SK-N-SH treated with all-trans-retinoic acid at 6 μM for 48 hours (cell line): ENCODE data around the gene CD300C.

Experiments
- ATAC-seq: fragments of 200-7000 bp; cut with Tn5 transposase; 3 replicates; pipeline ENCODE4 v1.9.1; 2020; ENCODE audit warnings: mild to moderate bottlenecking, moderate library complexity
- ARNTL ChIP-seq: fragments of 450-650 bp; formaldehyde crosslinking; IDR thresholded peaks from 2 replicates; pipeline ENCODE4 v1.5.0; 2020; ENCODE audit warnings: low read depth, mild to moderate bottlenecking, moderate library complexity, borderline replicate concordance
- BACH2 ChIP-seq: fragments of 250-450 bp; sonication (Bioruptor Pico); IDR thresholded peaks from 2 replicates; pipeline ENCODE4 v1.9.0; 2021; ENCODE audit warnings: mild to moderate bottlenecking, borderline replicate concordance
- CSDC2 ChIP-seq: fragments of 250-450 bp; sonication (Bioruptor Pico); IDR thresholded peaks from 2 replicates; pipeline ENCODE4 v1.5.0; 2020; ENCODE audit warnings: mild to moderate bottlenecking, moderate library complexity
- ESRRG ChIP-seq: fragments of 250-450 bp; sonication (Bioruptor Pico); IDR thresholded peaks from 2 replicates; pipeline ENCODE4 v1.6.1; 2021; ENCODE audit warnings: mild to moderate bottlenecking
- GLIS3 ChIP-seq: fragments of 250-450 bp; sonication (Bioruptor Pico); IDR thresholded peaks from 2 replicates; pipeline ENCODE4 v1.5.0; 2020; ENCODE audit warnings: mild to moderate bottlenecking, moderate library complexity
- ISL1 ChIP-seq: fragments of 250-450 bp; sonication (Bioruptor Pico); IDR thresholded peaks from 2 replicates; pipeline ENCODE4 v2.1.2; 2022; ENCODE audit warnings: mild to moderate bottlenecking, moderate library complexity
- OSR1 ChIP-seq: fragments of 250-450 bp; sonication (Bioruptor Pico); IDR thresholded peaks from 2 replicates; pipeline ENCODE4 v1.8.0; 2022; ENCODE audit warnings: moderate library complexity, mild to moderate bottlenecking, inconsistent platforms
- PPARA ChIP-seq: fragments of 250-450 bp; sonication (Bioruptor Pico); IDR thresholded peaks from 2 replicates; pipeline ENCODE4 v1.5.0; 2020; ENCODE audit warnings: mild to moderate bottlenecking, borderline replicate concordance
- RARB ChIP-seq: fragments of 250-450 bp; sonication (Bioruptor Pico); IDR thresholded peaks from 2 replicates; pipeline ENCODE4 v1.8.0; 2021; ENCODE audit warnings: mild to moderate bottlenecking, moderate library complexity
- SNAI2 ChIP-seq: fragments of 250-450 bp; sonication (Bioruptor Pico); IDR thresholded peaks from 2 replicates; pipeline ENCODE4 v1.5.0; 2020; ENCODE audit warnings: mild to moderate bottlenecking, moderate library complexity
- TCF4 ChIP-seq: fragments of 250-450 bp; sonication (Bioruptor Pico); IDR thresholded peaks from 2 replicates; pipeline ENCODE4 v1.8.0; 2021; ENCODE audit warnings: mild to moderate bottlenecking, moderate library complexity, borderline replicate concordance
- TOX ChIP-seq: fragments of 250-450 bp; sonication (Bioruptor Pico); IDR thresholded peaks from 2 replicates; pipeline ENCODE4 v1.8.0; 2021; ENCODE audit warnings: mild to moderate bottlenecking, moderate library complexity, borderline replicate concordance
- ZC3H10 ChIP-seq: fragments of 250-450 bp; sonication (Bioruptor Pico); IDR thresholded peaks from 2 replicates; pipeline ENCODE4 v1.5.1; 2021; ENCODE audit warnings: mild to moderate bottlenecking, moderate library complexity
- ZFP3 ChIP-seq: fragments of 250-450 bp; sonication (Bioruptor Pico); IDR thresholded peaks from 2 replicates; pipeline ENCODE4 v1.5.0; 2020; ENCODE audit warnings: mild to moderate bottlenecking, moderate library complexity
- ZFP30 ChIP-seq: fragments of 450-650 bp; formaldehyde crosslinking; IDR thresholded peaks from 2 replicates; pipeline ENCODE4 v1.5.0; 2022; ENCODE audit warnings: mild to moderate bottlenecking, moderate library complexity
- ZNF565 ChIP-seq: fragments of 450-650 bp; formaldehyde crosslinking; conservative IDR thresholded peaks from 2 replicates; pipeline ENCODE4 v1.5.0; 2020; ENCODE audit warnings: low read depth, mild to moderate bottlenecking, moderate library complexity
- ZNF70 ChIP-seq: fragments of 450-650 bp; formaldehyde crosslinking; IDR thresholded peaks from 2 replicates; pipeline ENCODE4 v1.5.0; 2020; ENCODE audit warnings: mild to moderate bottlenecking, moderate library complexity
- ZNF8 ChIP-seq: fragments of 450-650 bp; formaldehyde crosslinking; IDR thresholded peaks from 2 replicates; pipeline ENCODE4 v1.5.0; 2020; ENCODE audit warnings: mild to moderate bottlenecking, moderate library complexity
- TF ChIP-seq, protein P1 (sequence below): fragments of 250-450 bp; sonication (Bioruptor Pico); IDR thresholded peaks from 2 replicates; pipeline ENCODE4 v1.5.0; 2020; ENCODE audit warnings: mild to moderate bottlenecking, moderate library complexity
- TF ChIP-seq, protein P2 (sequence below): fragments of 250-450 bp; sonication (Bioruptor Pico); IDR thresholded peaks from 2 replicates; pipeline ENCODE4 v1.8.0; 2020; ENCODE audit warnings: mild to moderate bottlenecking, moderate library complexity, borderline replicate concordance
- TF ChIP-seq, protein P3 (sequence below): fragments of 250-450 bp; sonication (Bioruptor Pico); IDR thresholded peaks from 2 replicates; pipeline ENCODE4 v1.5.1; 2021; ENCODE audit warnings: mild to moderate bottlenecking, moderate library complexity

The CD300C gene

DNA sequence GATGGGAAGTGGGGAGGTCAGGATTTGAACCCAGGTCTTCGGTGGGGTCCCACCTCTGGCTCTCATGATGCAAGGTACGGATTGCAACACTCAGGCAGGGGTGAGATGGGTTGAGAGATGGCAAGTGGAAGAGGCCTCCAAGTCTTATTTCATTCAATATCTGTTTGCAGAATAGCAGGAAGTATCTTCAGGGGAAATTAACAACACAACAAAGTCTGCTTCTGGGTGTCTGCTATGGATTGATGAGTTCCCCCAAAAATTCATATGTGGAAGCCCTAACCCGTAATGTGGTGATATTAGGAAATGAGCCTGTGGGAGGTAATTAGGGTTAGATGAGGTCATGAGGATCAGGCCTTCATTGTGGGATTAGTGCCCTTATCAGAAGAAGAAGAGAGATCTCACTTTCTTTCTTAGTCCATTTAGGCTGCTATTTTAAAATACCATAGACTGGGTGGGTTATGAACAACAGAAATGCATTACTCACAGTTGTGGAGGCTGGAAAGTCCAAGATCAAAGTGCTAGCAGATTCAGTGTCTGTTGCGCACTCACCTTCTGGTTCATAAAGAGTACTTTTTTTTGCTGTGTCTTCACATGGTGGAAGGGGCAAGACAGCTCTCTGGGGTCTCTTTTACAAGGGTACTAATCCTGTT, 25.8 kb upstream of the CD300C start:
- ATAC-seq, result no peak
- TF ChIP-seq CSDC2 (no peak), GLIS3 (no peak), PPARA (no peak), OSR1 (CRISPR knock-in tag) (no peak), ZC3H10 (CRISPR knock-in tag) (no peak)
- TF ChIP-seq, protein P1, sequence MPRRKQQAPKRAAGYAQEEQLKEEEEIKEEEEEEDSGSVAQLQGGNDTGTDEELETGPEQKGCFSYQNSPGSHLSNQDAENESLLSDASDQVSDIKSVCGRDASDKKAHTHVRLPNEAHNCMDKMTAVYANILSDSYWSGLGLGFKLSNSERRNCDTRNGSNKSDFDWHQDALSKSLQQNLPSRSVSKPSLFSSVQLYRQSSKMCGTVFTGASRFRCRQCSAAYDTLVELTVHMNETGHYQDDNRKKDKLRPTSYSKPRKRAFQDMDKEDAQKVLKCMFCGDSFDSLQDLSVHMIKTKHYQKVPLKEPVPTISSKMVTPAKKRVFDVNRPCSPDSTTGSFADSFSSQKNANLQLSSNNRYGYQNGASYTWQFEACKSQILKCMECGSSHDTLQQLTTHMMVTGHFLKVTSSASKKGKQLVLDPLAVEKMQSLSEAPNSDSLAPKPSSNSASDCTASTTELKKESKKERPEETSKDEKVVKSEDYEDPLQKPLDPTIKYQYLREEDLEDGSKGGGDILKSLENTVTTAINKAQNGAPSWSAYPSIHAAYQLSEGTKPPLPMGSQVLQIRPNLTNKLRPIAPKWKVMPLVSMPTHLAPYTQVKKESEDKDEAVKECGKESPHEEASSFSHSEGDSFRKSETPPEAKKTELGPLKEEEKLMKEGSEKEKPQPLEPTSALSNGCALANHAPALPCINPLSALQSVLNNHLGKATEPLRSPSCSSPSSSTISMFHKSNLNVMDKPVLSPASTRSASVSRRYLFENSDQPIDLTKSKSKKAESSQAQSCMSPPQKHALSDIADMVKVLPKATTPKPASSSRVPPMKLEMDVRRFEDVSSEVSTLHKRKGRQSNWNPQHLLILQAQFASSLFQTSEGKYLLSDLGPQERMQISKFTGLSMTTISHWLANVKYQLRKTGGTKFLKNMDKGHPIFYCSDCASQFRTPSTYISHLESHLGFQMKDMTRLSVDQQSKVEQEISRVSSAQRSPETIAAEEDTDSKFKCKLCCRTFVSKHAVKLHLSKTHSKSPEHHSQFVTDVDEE (CRISPR knock-in tag), result no peak

DNA sequence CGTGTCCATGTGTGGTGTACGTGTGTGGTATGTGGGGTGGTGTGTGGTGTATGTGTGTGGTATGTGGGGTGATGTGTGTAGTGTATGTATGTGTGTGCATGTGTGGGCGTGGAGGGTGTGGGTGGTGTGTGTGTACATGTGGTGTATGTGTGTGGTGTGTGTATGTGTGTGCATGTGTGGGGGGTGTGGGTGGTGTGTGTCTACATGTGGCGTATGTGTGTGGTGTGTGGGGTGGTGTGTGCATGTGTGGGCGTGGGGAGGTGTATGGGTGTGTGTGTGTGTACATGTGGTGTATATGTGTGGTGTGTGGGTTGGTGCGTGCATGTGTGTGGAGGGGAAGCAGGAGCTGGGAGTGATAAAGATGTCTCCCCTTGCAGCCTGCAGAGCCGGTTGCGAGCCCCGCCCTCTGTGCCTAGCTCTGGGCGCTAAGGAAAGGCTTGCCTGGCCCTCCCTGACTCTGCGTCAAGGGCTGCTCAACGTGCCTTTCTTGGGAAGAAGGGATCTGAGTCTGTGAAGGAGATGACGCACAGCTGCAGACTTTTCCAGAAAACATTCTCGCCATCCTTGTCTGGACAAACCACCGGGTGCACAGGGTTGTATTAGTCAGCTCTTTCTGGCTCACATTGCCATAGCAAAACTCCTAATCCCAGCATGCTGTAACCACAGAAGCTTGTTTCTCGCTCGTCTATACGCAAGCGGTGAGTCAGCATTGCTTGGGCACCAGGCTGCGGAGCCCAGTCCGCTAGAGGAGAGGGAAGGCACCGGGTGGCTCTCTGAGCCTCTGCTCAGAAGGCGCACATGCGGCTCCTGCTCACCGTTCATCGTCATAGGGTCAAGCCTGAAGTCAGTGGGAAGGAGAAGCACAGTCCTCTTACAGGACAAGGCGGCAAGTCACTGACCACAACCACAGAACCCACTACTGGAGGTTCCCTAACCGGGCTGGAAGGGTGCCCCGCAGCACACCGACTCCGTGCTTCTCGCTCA, 23.4 kb upstream of the CD300C start:
- no peak for ATAC-seq
- TF ChIP-seq ESRRG (CRISPR knock-in tag), result no peak
- TF ChIP-seq ARNTL (CRISPR knock-in tag), result no peak
- no peak for TF ChIP-seq ZNF70
- no peak for TF ChIP-seq RARB
- no peak for TF ChIP-seq ZNF8 (CRISPR knock-in tag)
- no peak for TF ChIP-seq ZNF565
- TF ChIP-seq, protein P2, sequence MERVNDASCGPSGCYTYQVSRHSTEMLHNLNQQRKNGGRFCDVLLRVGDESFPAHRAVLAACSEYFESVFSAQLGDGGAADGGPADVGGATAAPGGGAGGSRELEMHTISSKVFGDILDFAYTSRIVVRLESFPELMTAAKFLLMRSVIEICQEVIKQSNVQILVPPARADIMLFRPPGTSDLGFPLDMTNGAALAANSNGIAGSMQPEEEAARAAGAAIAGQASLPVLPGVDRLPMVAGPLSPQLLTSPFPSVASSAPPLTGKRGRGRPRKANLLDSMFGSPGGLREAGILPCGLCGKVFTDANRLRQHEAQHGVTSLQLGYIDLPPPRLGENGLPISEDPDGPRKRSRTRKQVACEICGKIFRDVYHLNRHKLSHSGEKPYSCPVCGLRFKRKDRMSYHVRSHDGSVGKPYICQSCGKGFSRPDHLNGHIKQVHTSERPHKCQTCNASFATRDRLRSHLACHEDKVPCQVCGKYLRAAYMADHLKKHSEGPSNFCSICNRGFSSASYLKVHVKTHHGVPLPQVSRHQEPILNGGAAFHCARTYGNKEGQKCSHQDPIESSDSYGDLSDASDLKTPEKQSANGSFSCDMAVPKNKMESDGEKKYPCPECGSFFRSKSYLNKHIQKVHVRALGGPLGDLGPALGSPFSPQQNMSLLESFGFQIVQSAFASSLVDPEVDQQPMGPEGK (CRISPR knock-in tag), result no peak
- TF ChIP-seq TCF4 (CRISPR knock-in tag), result no peak
- no peak for TF ChIP-seq TOX
- TF ChIP-seq ZFP3 (CRISPR knock-in tag), result no peak
- TF ChIP-seq, protein P3, sequence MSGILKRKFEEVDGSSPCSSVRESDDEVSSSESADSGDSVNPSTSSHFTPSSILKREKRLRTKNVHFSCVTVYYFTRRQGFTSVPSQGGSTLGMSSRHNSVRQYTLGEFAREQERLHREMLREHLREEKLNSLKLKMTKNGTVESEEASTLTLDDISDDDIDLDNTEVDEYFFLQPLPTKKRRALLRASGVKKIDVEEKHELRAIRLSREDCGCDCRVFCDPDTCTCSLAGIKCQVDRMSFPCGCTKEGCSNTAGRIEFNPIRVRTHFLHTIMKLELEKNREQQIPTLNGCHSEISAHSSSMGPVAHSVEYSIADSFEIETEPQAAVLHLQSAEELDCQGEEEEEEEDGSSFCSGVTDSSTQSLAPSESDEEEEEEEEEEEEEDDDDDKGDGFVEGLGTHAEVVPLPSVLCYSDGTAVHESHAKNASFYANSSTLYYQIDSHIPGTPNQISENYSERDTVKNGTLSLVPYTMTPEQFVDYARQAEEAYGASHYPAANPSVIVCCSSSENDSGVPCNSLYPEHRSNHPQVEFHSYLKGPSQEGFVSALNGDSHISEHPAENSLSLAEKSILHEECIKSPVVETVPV (CRISPR knock-in tag), result no peak
- no peak for TF ChIP-seq OSR1 (CRISPR knock-in tag)

DNA sequence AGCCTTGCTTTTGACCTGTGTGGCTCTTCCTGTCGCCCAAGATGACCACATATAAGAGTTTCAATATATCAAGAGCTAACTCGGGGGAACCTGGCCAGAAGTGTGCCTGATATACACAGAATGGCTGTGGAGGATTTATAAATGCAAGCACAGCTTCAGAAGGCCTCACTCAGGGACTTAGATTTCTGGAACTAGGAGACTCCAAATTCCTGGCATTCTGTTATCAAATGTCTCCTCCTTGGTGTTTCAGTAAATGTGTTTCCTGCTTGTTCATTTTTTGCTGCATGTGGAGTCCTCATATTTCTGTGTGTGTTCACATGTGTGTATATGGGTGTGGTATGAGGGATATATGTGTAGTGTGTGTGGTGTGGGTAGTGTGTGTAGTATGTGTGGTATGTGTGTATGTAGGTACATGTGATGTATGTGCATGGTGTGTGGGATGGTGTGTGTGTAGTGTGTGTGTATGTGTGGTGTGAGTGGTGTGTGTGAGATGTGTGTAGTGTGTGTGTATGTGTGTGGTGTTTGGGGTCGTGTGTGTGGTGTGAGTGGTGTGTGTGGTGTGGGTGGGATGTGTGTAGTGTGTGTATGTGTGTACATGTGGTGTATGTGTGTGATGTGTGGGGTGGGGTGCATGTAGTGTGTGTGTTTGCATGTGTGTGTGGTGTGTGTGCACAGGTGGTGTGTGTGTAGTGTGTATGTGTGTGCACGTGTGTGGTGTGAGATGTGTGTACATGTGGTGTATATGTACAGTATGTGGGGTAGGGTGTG, 22.4 kb upstream of the CD300C start:
- no peak for TF ChIP-seq BACH2 (CRISPR knock-in tag)
- no peak for TF ChIP-seq RARB
- TF ChIP-seq ZFP30, result no peak
- TF ChIP-seq SNAI2 (CRISPR knock-in tag), result no peak
- no peak for TF ChIP-seq ARNTL (CRISPR knock-in tag)
- TF ChIP-seq ZNF8 (CRISPR knock-in tag), result no peak
- TF ChIP-seq TCF4 (CRISPR knock-in tag), result no peak
- TF ChIP-seq ISL1, result no peak
- no peak for TF ChIP-seq CSDC2
- no peak for TF ChIP-seq GLIS3
- TF ChIP-seq, protein P3 (CRISPR knock-in tag), result no peak
- no peak for ATAC-seq
